SKM-1 treated with dmso at 0.1 percent for 144 hours (cell line): ENCODE measurements around the gene DNMBP.
A peak's percentile ranks its signal among the peaks of the same experiment; 100 is the strongest.
"Not testable (repeated sequence)": the region's sequence is repeated elsewhere in the genome, so short reads cannot be mapped to it uniquely, and the experiment has no call there.

ENCODE experiments used
- DNase-seq: peaks from one replicate; lab custom pipeline; 2025; ENCODE audit not compliant: unreplicated experiment; lab: John Stamatoyannopoulos, UW

Gene DNMBP

GRCh38 chr10:99985637-99986036, 24.1 kb downstream of the DNMBP start:
- DNase-seq = not testable (repeated sequence)

GRCh38 chr10:99984211-99985034, 25.3 kb downstream of the DNMBP start:
- no peak for DNase-seq

- peak; percentile 6 for DNase-seq
Measured at GRCh38 chr10:99983280-99983988, 26.3 kb downstream of the DNMBP start.

GRCh38 chr10:99982728-99983127, 27.0 kb downstream of the DNMBP start:
- DNase-seq = no peak

- no peak for DNase-seq
Measured at GRCh38 chr10:99981581-99982199, 28.1 kb downstream of the DNMBP start.

- no peak for DNase-seq
Measured at GRCh38 chr10:99979066-99979685, 30.6 kb downstream of the DNMBP start.

GRCh38 chr10:99977916-99978315, 31.8 kb downstream of the DNMBP start:
- DNase-seq = no peak

- DNase-seq = no peak
Measured at GRCh38 chr10:99976886-99977665, 32.7 kb downstream of the DNMBP start.

GRCh38 chr10:99975942-99976809, 33.6 kb downstream of the DNMBP start:
- no peak for DNase-seq

GRCh38 chr10:99975106-99975829, 34.5 kb downstream of the DNMBP start:
- no peak for DNase-seq

GRCh38 chr10:99973190-99973589, 36.6 kb downstream of the DNMBP start:
- DNase-seq = no peak

GRCh38 chr10:99967961-99968360, 41.8 kb downstream of the DNMBP start:
- DNase-seq = no peak

- DNase-seq = no peak
Measured at GRCh38 chr10:99966306-99966705, 43.4 kb downstream of the DNMBP start.

- DNase-seq = no peak
Measured at GRCh38 chr10:99965700-99966099, 44.0 kb downstream of the DNMBP start.

GRCh38 chr10:99964791-99965190, 45.0 kb downstream of the DNMBP start:
- no peak for DNase-seq

- not testable (repeated sequence) for DNase-seq
Measured at GRCh38 chr10:99963467-99964165, 46.1 kb downstream of the DNMBP start.

GRCh38 chr10:99958806-99959205, 50.9 kb downstream of the DNMBP start:
- DNase-seq = no peak

GRCh38 chr10:99958302-99958701, 51.4 kb downstream of the DNMBP start:
- DNase-seq = no peak
